ENCODE data around the gene ZNF790. TPM values are rescaled to one million over a fixed set of nuclear protein-coding genes. Genes with fewer than 3 reads are reported as not detected.
A peak's percentile ranks its signal among the peaks of the same experiment; 100 is the strongest.

The ZNF790 gene
- total and polyA plus RNA-seq, 2 of the 13 experiments (the other 11 are each of a cell fraction or from before 2014, with no cell fraction given), result 1.3 to 5.3 TPM

DNA sequence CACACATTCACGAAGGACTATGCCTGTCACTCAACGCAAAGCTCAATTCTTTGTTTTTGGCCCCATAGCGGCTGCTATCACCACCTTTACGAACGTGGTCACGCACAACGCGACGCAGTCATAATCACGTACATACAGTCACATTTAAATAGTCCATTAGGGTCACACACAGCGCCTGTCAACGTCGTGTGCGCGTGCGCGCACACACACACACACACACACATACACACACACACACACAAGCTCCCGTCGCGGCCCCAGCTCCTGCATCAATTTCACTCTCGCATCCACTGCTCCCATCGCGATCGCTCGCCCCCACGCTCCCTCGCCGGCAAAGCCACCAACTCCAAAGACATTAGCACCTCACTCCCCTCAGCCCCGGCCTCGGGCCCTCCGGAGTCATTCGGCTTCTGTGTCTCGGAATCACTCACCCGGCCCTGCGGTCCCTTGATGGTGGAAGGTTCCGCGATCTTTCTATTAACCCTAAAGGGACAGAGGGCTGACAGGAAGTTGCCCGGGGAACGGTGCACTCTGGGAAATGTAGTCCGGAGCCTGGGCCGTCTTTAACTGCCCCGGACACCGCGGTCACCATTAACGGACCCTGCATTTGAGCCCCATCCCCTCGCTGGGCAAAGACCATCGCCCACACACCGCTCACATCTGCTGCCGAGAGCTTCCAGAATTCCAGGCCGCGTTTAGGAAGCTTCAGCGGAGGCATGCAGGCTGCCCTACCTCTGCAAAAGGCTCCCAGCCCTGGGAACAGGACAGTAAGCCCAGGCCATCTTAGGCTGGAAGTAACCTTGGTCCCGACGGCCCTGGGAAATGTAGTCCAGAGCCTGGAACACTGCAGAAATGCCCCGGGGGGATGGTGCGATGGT is at the start of gene ZNF790 (continued):
- TF ChIP-seq, protein P1, sequence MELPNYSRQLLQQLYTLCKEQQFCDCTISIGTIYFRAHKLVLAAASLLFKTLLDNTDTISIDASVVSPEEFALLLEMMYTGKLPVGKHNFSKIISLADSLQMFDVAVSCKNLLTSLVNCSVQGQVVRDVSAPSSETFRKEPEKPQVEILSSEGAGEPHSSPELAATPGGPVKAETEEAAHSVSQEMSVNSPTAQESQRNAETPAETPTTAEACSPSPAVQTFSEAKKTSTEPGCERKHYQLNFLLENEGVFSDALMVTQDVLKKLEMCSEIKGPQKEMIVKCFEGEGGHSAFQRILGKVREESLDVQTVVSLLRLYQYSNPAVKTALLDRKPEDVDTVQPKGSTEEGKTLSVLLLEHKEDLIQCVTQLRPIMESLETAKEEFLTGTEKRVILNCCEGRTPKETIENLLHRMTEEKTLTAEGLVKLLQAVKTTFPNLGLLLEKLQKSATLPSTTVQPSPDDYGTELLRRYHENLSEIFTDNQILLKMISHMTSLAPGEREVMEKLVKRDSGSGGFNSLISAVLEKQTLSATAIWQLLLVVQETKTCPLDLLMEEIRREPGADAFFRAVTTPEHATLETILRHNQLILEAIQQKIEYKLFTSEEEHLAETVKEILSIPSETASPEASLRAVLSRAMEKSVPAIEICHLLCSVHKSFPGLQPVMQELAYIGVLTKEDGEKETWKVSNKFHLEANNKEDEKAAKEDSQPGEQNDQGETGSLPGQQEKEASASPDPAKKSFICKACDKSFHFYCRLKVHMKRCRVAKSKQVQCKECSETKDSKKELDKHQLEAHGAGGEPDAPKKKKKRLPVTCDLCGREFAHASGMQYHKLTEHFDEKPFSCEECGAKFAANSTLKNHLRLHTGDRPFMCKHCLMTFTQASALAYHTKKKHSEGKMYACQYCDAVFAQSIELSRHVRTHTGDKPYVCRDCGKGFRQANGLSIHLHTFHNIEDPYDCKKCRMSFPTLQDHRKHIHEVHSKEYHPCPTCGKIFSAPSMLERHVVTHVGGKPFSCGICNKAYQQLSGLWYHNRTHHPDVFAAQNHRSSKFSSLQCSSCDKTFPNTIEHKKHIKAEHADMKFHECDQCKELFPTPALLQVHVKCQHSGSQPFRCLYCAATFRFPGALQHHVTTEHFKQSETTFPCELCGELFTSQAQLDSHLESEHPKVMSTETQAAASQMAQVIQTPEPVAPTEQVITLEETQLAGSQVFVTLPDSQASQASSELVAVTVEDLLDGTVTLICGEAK (IDR thresholded peaks at IDR 0.05), result no peak; the same call in 1 of the 2 replicates
- TF ChIP-seq, protein P1 (CRISPR knock-in tag; IDR thresholded peaks at IDR 0.05), result peak; percentile 81
- TF ChIP-seq CHD4 (IDR thresholded peaks at IDR 0.05; ENCODE audit: borderline replicate concordance, low read length) (peak; percentile 45; the same call in 1 of the 2 replicates), ZNF337 (CRISPR knock-in tag; IDR thresholded peaks at IDR 0.05; ENCODE audit: borderline replicate concordance, low read depth) (peak; percentile 86; the same call in 1 of the 2 replicates), SKI (IDR thresholded peaks at IDR 0.05; ENCODE audit: partially characterized antibody) (no peak), STAT5B (CRISPR knock-in tag; IDR thresholded peaks at IDR 0.05) (no peak), POLR2AphosphoS5 (IDR thresholded peaks at IDR 0.05; ENCODE audit: low read depth, low read length) (peak; percentile 75), ZNF891 (CRISPR knock-in tag; IDR thresholded peaks at IDR 0.05) (peak; percentile 70; the same call in 1 of the 2 replicates), MAFF (IDR thresholded peaks at IDR 0.05; ENCODE audit: low read depth, low read length) (no peak), ZSCAN20 (CRISPR knock-in tag; IDR thresholded peaks at IDR 0.05; ENCODE audit: borderline replicate concordance) (no peak), ZNF564 (CRISPR knock-in tag; IDR thresholded peaks at IDR 0.05) (peak; percentile 82), TSC22D2 (CRISPR knock-in tag; IDR thresholded peaks at IDR 0.05; ENCODE audit: borderline replicate concordance) (no peak; the same call in 1 of the 2 replicates), ZNF333 (CRISPR knock-in tag; IDR thresholded peaks at IDR 0.05; ENCODE audit: borderline replicate concordance) (peak; percentile 87), CBX5 (CRISPR knock-in tag; IDR thresholded peaks at IDR 0.05; ENCODE audit: borderline replicate concordance) (peak; percentile 42; the same call in 1 of the 2 replicates), GTF3A (CRISPR knock-in tag; conservative IDR thresholded peaks at IDR 0.05) (no peak), SRSF9 (IDR thresholded peaks at IDR 0.05; ENCODE audit: borderline replicate concordance, insufficient read depth, low read depth, low read length, poor library complexity, severe bottlenecking) (no peak), CENPX (CRISPR knock-in tag; IDR thresholded peaks at IDR 0.05) (no peak), ZNF558 (CRISPR knock-in tag; IDR thresholded peaks at IDR 0.05; ENCODE audit: borderline replicate concordance) (peak; percentile 54; the same call in 1 of the 2 replicates), ZNF589 (CRISPR knock-in tag; conservative IDR thresholded peaks at IDR 0.05) (0 out of 2 replicates have a peak, but pooled peaks have one; percentile 30)
- TF ChIP-seq, protein P2, sequence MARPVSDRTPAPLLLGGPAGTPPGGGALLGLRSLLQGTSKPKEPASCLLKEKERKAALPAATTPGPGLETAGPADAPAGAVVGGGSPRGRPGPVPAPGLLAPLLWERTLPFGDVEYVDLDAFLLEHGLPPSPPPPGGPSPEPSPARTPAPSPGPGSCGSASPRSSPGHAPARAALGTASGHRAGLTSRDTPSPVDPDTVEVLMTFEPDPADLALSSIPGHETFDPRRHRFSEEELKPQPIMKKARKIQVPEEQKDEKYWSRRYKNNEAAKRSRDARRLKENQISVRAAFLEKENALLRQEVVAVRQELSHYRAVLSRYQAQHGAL (CRISPR knock-in tag; IDR thresholded peaks at IDR 0.05; ENCODE audit: not compliant biosample characterization), result no peak
